ENCODE data around the gene MINDY3.

- no peak for TF ChIP-seq POLR2AphosphoS5 (IDR thresholded peaks at IDR 0.05; ENCODE audit: low read depth, low read length)
- TF ChIP-seq CTCF (IDR thresholded peaks at IDR 0.05): no peak
- TF ChIP-seq SIN3A (IDR thresholded peaks at IDR 0.05; ENCODE audit: borderline replicate concordance, insufficient read depth, low read depth, low read length): no peak
Measured at GRCh38 chr10:15879663-15880062, 19.4 kb upstream of the MINDY3 start.

All from Panc1 (cell line).